ENCODE measurements around the gene VPS45. TPM values are rescaled to one million over a fixed set of nuclear protein-coding genes. Genes with fewer than 3 reads are reported as not detected.

VPS45 gene
- total and polyA plus RNA-seq, 2 of the 8 experiments (the other 6 are each of a cell fraction or from before 2014, with no cell fraction given) = 19.1 to 27.6 TPM

GRCh38 chr1:150082494-150082893 is 14.9 kb downstream of the VPS45 start (continued):
- no peak for TF ChIP-seq CHD7 (IDR thresholded peaks at IDR 0.05; ENCODE audit: insufficient replicate concordance, low read length)

All from H1 (cell line).